Spleen (tissue), 11 donors: ENCODE measurements around the gene AXDND1. TPM values are rescaled to one million over a fixed set of nuclear protein-coding genes. Genes with fewer than 3 reads are reported as not detected.

Source experiments
- DNase-seq: peaks from one replicate; pipeline ENCODE4 v3.0.0-alpha.2; 2020
- H3K27ac ChIP-seq, 8 donors: fragments of 200-600 bp; sonication (generic) in 7 of 8; 1 replicate in 4 of 8; 2 replicates in 4 of 8; pipeline versions ENCODE4 v1.5.0 to v1.8.0; 2016 to 2021; ENCODE audit warnings: inconsistent platforms in 4 of 8, mild to moderate bottlenecking in 4 of 8, moderate library complexity in 1 of 8
- H3K27me3 ChIP-seq, 7 donors: fragments of 200-600 bp; sonication (generic) in 6 of 7; replicated peaks in 1 of 7; 1 replicate in 4 of 7; 2 replicates in 3 of 7; pipeline versions ENCODE4 v1.5.0 to v1.8.0; 2016 to 2021; ENCODE audit warnings: inconsistent platforms in 3 of 7, mild to moderate bottlenecking in 1 of 7
- H3K36me3 ChIP-seq, 6 donors: fragments of 200-600 bp; sonication (generic) in 5 of 6; 1 replicate in 4 of 6; 2 replicates in 2 of 6; pipeline versions ENCODE4 v1.5.0 to v1.8.0; 2016 to 2021; ENCODE audit warnings: inconsistent platforms in 2 of 6
- H3K4me1 ChIP-seq, 6 donors: fragments of 200-600 bp; sonication (generic) in 5 of 6; 1 replicate in 3 of 6; 2 replicates in 3 of 6; pipeline versions ENCODE4 v1.5.0 to v1.8.0; 2016 to 2021; ENCODE audit warnings: inconsistent platforms in 3 of 6
- H3K4me3 ChIP-seq, 8 donors: fragments of 200-600 bp; sonication (generic) in 7 of 8; 1 replicate in 4 of 8; 2 replicates in 4 of 8; pipeline versions ENCODE4 v1.5.0 to v1.8.0; 2016 to 2021; ENCODE audit warnings: inconsistent platforms in 4 of 8, mild to moderate bottlenecking in 4 of 8, moderate library complexity in 2 of 8
- H3K9me3 ChIP-seq, 8 donors: fragments of 200-600 bp; sonication (generic) in 7 of 8; 1 replicate in 4 of 8; 2 replicates in 4 of 8; pipeline versions ENCODE4 v1.5.0 to v1.8.0; 2016 to 2021; ENCODE audit warnings: inconsistent platforms in 4 of 8
- POLR2A ChIP-seq, 3 donors: fragments of 450-650 bp; IDR thresholded peaks; one replicate each; pipeline ENCODE4 v1.5.1; 2017; ENCODE audit warnings: antibody characterized with exemption in 3 of 3, mild to moderate bottlenecking in 1 of 3
- POLR2AphosphoS5 ChIP-seq, 3 donors: sonication (generic); formaldehyde crosslinking; IDR thresholded peaks; one replicate each; pipeline ENCODE4 v1.5.1; 2017; ENCODE audit warnings: antibody characterized with exemption in 3 of 3
- WGBS, 5 donors: extraction: QIAGEN DNeasy Blood & Tissue Kit in 3 of 5; methylation state at CpG; one replicate each; pipeline versions ENCODE4 v1.1.5 to v1.1.7; 2013 to 2018; 5-methylcytosine and 5-hydroxymethylcytosine counted together
- intact Hi-C: fragments of 100-400 bp; cut with DNase I; formaldehyde crosslinking; loops from one replicate; pipeline ENCODE4 v1.15.0; 2023; ENCODE audit warnings: low total_unique reads
- polyA plus RNA-seq, 3 donors: library from polyadenylated mRNA; stranded (reverse); fragments of 200-250 nt; gene quantifications; one replicate each; pipeline ENCODE4 v1.2.1, GENCODE V29; 2013
- small RNA-seq, 4 donors: library from RNA; depleted of rRNA; stranded (forward); fragments of <200 nt; gene quantifications; one replicate each; pipeline ENCODE3, GENCODE V24; 2016
- total RNA-seq, 7 donors: library from RNA; depleted of rRNA in 3 of 7; stranded (reverse); fragments of >200 nt in 3 of 7; fragmentation: NEBNext Ultra II Directional in 4 of 7; extraction: Animal tissue kit (Norgen Biotek cat#: 25700) in 4 of 7; gene quantifications; one replicate each; pipeline versions ENCODE4 v1.1.0 to v1.2.1, GENCODE V29; 2016 to 2021
- TF ChIP-seq, protein P1 (sequence below), 11 experiments: fragments of 200-600 bp in 7 of 11; fragments of 450-650 bp in 4 of 11; sonication (generic) in 4 of 11; IDR thresholded peaks in 8 of 11; conservative IDR thresholded peaks in 3 of 11; 1 replicate in 7 of 11; 2 replicates in 4 of 11; pipeline versions ENCODE4 v1.4.0 to v1.8.0; 2016 to 2021; ENCODE audit warnings: antibody characterized with exemption in 11 of 11, inconsistent platforms in 4 of 11, mild to moderate bottlenecking in 1 of 11
- donor health status: healthy with polysubstance abuse.
- donor health status: DM: no; HTN: no; CAD: no; lungs with moderate emphysema.
- donor health status: DM: no; HTN: no; CAD: no.
- donor health status: Bipolar disorder and iron deficiency.
- donor health status: healthy.
- donor health status: DM: no; HTN: no; CAD: no.
- donor health status: DM: yes; HTN: yes; CAD: no.

Gene AXDND1
- total and polyA plus RNA-seq, 10 donors: 0.19 to 0.66 (median 0.21) TPM; not detected in 6

- DNase-seq: no peak
Measured at GRCh38 chr1:179601093-179601492, 235.3 kb downstream of the AXDND1 start.

More at GRCh38 chr1:179601093-179601492, 235.3 kb downstream of the AXDND1 start:
- H3K9me3 ChIP-seq: peaks cover 0 to 7% (median 0%) of the 10 kb centered on the region in 8 donors
- H3K4me1 ChIP-seq: no peaks in the 10 kb centered on the region
- H3K4me3 ChIP-seq: no peak overlapping the region
- intact Hi-C loops: no loop called here
- TF ChIP-seq POLR2A (IDR thresholded peaks at IDR 0.05): no peak
- TF ChIP-seq, protein P1, sequence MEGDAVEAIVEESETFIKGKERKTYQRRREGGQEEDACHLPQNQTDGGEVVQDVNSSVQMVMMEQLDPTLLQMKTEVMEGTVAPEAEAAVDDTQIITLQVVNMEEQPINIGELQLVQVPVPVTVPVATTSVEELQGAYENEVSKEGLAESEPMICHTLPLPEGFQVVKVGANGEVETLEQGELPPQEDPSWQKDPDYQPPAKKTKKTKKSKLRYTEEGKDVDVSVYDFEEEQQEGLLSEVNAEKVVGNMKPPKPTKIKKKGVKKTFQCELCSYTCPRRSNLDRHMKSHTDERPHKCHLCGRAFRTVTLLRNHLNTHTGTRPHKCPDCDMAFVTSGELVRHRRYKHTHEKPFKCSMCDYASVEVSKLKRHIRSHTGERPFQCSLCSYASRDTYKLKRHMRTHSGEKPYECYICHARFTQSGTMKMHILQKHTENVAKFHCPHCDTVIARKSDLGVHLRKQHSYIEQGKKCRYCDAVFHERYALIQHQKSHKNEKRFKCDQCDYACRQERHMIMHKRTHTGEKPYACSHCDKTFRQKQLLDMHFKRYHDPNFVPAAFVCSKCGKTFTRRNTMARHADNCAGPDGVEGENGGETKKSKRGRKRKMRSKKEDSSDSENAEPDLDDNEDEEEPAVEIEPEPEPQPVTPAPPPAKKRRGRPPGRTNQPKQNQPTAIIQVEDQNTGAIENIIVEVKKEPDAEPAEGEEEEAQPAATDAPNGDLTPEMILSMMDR (IDR thresholded peaks at IDR 0.05 in 8 of 11, conservative IDR thresholded peaks at IDR 0.05 in 3 of 11): no peak
- TF ChIP-seq POLR2AphosphoS5 (IDR thresholded peaks at IDR 0.05): no peak
- no peak overlapping the region for H3K27ac ChIP-seq
- no peaks in the 10 kb centered on the region for H3K36me3 ChIP-seq
- peaks cover 0 to 19% (median 0%) of the 10 kb centered on the region in 7 donors for H3K27me3 ChIP-seq
- 84 to 93% (median 89%) methylated on average over 1 of the region's 1 CpG for WGBS, 5 donors

Small RNAs within 50 kb of the gene (small RNA-seq; reads per million reads assigned to genes)
- 0 reads per million in 4 donors for gene MEF2AP1
- 0 reads per million in 4 donors for gene RNU5F-2P

Other genes starting within 250 kb of the AXDND1 start
- 10 to 100 TPM; 12.8 to 21.7 (median 17.7) TPM for gene ABL2, start 136.3 kb upstream of the AXDND1 start, total RNA-seq
- gene ABL2, start 136.3 kb upstream of the AXDND1 start, polyA plus RNA-seq: 1 to 10 TPM; 1.3 to 2.6 (median 1.5) TPM
- 10 to 100 TPM; 24.7 to 47.6 (median 33.7) TPM for gene SOAT1, start 72.2 kb upstream of the AXDND1 start, total RNA-seq
- gene SOAT1, start 72.2 kb upstream of the AXDND1 start, polyA plus RNA-seq: 10 to 100 TPM in 1 of 3 donors, 1 to 10 TPM in 2; 5.5 to 10.3 (median 5.6) TPM
- gene NPHS2, start 210.0 kb downstream of the AXDND1 start, total RNA-seq: under 1 TPM in 1 of 7 donors, not detected in 6; 0.20 TPM
- under 1 TPM in 1 of 3 donors, not detected in 2; 0.06 TPM for gene NPHS2, start 210.0 kb downstream of the AXDND1 start, polyA plus RNA-seq
- gene TDRD5, start 225.9 kb downstream of the AXDND1 start, total RNA-seq: under 1 TPM in 1 of 7 donors, not detected in 6; 0.14 TPM
- under 1 TPM; 0.02 to 0.06 (median 0.05) TPM for gene TDRD5, start 225.9 kb downstream of the AXDND1 start, polyA plus RNA-seq